Uterus (tissue), 4 donors: ENCODE results near the gene GRIN2A. TPM values are rescaled to one million over a fixed set of nuclear protein-coding genes. Genes with fewer than 3 reads are reported as not detected.

Experiments used
- DNase-seq, 2 donors: peaks; one replicate each; pipeline ENCODE4 v3.0.0-alpha.2; 2019 to 2020
- H3K27ac ChIP-seq, 2 donors: fragments of 200-600 bp; sonication (generic); 1 replicate in 1 of 2; 2 replicates in 1 of 2; pipeline ENCODE4 v1.5.1; 2016 to 2018
- H3K27me3 ChIP-seq, 2 donors: fragments of 200-600 bp; sonication (generic); one replicate each; pipeline ENCODE4 v1.5.1; 2018 to 2019; ENCODE audit warnings: control low read depth in 1 of 2
- H3K36me3 ChIP-seq, 2 donors: fragments of 200-600 bp; sonication (generic); one replicate each; pipeline ENCODE4 v1.5.1; 2019; ENCODE audit warnings: control low read depth in 1 of 2
- H3K4me1 ChIP-seq, 2 donors: fragments of 200-600 bp; sonication (generic); one replicate each; pipeline ENCODE4 v1.5.1; 2018 to 2019; ENCODE audit warnings: control low read depth in 1 of 2
- H3K4me3 ChIP-seq, 2 donors: fragments of 200-600 bp; sonication (generic); 1 replicate in 1 of 2; 2 replicates in 1 of 2; pipeline ENCODE4 v1.5.1; 2018 to 2019; ENCODE audit warnings: mild to moderate bottlenecking in 1 of 2
- H3K9me3 ChIP-seq, 2 donors: fragments of 200-600 bp; sonication (generic); one replicate each; pipeline ENCODE4 v1.5.1; 2019; ENCODE audit warnings: control low read depth in 1 of 2
- POLR2A ChIP-seq, 2 donors: fragments of 450-650 bp; IDR thresholded peaks; one replicate each; pipeline ENCODE4 v1.6.1; 2016; ENCODE audit warnings: antibody characterized with exemption in 2 of 2, mild to moderate bottlenecking in 1 of 2, moderate library complexity in 1 of 2
- intact Hi-C: fragments of 100-400 bp; cut with DNase I; formaldehyde crosslinking; loops from one replicate; pipeline ENCODE4 v1.15.1; 2023; ENCODE audit warnings: low total_unique reads
- total RNA-seq, 4 donors: library from RNA; depleted of rRNA in 3 of 4; stranded (reverse); fragments of >200 nt in 3 of 4; gene quantifications; one replicate each; pipeline versions ENCODE4 v1.1.0 to v1.2.4, GENCODE V29; 2014 to 2023
- TF ChIP-seq, protein P1 (sequence below), 4 experiments: fragments of 200-600 bp in 2 of 4; fragments of 450-650 bp in 2 of 4; sonication (generic) in 2 of 4; IDR thresholded peaks; one replicate each; pipeline ENCODE4 v1.5.1; 2016 to 2019; ENCODE audit warnings: antibody characterized with exemption in 4 of 4, mild to moderate bottlenecking in 2 of 4, moderate library complexity in 1 of 4
- donor health status: DM: yes; HTN: yes; CAD: no.

Gene GRIN2A
- total RNA-seq, 4 donors from 2014 or later: under 0.01 to 2.4 (median 0.56) TPM

DNA sequence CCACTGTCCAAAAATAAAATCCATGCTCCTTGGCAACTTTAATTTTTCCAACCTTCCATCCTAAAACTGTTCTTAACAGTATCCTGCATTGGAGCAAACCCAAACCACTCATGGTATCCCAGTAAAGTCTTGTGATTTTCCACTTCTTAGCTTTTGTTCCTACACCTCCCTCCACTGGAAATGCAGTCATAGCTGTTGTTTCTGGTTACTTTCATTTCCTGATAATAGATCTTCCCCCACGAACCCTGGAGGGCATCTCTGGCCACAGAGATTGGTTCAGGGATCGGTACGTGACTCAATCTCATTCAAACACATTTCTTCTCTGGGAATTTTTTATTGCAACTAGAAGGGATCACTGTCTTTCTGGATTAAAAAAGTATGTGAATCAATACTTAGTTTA is 276.0 kb downstream of the GRIN2A start:
- intact Hi-C loops: no loop called here
- Histone ChIP-seq H3K27me3 (no peaks in the 10 kb centered on the region), H3K27ac (no peak overlapping the region), H3K36me3 (no peaks in the 10 kb centered on the region), H3K4me3 (no peak overlapping the region), H3K4me1 (peaks cover 0 to 4% of the 10 kb centered on the region in 2 donors), H3K9me3 (no peaks in the 10 kb centered on the region)
- TF ChIP-seq POLR2A (IDR thresholded peaks at IDR 0.05): no peak
- TF ChIP-seq, protein P1, sequence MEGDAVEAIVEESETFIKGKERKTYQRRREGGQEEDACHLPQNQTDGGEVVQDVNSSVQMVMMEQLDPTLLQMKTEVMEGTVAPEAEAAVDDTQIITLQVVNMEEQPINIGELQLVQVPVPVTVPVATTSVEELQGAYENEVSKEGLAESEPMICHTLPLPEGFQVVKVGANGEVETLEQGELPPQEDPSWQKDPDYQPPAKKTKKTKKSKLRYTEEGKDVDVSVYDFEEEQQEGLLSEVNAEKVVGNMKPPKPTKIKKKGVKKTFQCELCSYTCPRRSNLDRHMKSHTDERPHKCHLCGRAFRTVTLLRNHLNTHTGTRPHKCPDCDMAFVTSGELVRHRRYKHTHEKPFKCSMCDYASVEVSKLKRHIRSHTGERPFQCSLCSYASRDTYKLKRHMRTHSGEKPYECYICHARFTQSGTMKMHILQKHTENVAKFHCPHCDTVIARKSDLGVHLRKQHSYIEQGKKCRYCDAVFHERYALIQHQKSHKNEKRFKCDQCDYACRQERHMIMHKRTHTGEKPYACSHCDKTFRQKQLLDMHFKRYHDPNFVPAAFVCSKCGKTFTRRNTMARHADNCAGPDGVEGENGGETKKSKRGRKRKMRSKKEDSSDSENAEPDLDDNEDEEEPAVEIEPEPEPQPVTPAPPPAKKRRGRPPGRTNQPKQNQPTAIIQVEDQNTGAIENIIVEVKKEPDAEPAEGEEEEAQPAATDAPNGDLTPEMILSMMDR (IDR thresholded peaks at IDR 0.05): no peak
- no peak for DNase-seq

DNA sequence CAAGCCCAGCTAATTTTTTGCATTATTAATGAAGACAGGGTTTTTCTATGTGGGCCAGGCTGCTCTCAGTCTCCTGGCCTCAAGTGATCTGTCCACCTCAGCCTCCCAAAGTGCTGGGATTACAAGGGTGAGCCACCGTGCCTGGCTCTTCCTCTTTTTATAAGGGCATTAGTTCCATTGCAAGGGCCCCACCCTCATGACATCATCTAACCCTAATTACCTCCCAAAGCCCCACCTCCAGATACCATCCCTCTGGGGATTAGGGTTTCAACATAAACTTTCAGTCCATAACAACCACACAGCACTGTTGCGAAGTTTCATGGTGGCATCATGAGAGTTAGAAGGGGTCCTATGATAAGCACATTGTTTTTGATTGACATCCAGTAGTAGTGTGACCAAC is 277.7 kb downstream of the GRIN2A start:
- intact Hi-C loops: no loop called here
- peaks cover 0 to 4% of the 10 kb centered on the region in 2 donors for H3K4me1 ChIP-seq
- TF ChIP-seq POLR2A (IDR thresholded peaks at IDR 0.05): no peak
- TF ChIP-seq, protein P1 (IDR thresholded peaks at IDR 0.05): no peak
- H3K36me3 ChIP-seq: no peaks in the 10 kb centered on the region
- H3K9me3 ChIP-seq: no peaks in the 10 kb centered on the region
- H3K27ac ChIP-seq: no peak overlapping the region
- no peak overlapping the region for H3K4me3 ChIP-seq
- no peak for DNase-seq
- H3K27me3 ChIP-seq: no peaks in the 10 kb centered on the region

DNA sequence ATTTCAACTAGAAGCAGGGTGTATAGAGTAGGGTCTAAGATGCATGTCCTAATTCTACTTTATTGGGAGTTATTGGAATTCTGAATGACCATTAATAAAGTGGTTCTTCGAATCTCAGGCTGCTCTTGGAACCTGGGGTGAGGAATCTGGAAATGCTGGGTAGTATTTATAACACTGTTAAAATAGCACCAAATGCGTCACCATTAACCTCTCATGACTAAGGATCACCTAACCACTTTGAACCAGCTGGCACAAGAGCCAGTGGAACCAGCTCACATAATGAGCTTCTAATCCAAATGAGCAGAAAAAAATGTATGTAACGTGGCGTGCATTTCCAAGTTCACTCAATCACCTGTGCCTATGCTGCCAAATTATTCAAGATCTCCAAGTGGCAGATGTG is 281.7 kb downstream of the GRIN2A start:
- no peaks in the 10 kb centered on the region for H3K27me3 ChIP-seq
- H3K9me3 ChIP-seq: no peaks in the 10 kb centered on the region
- no peaks in the 10 kb centered on the region for H3K4me1 ChIP-seq
- no peak overlapping the region for H3K4me3 ChIP-seq
- TF ChIP-seq, protein P1 (IDR thresholded peaks at IDR 0.05): no peak
- no peak for TF ChIP-seq POLR2A (IDR thresholded peaks at IDR 0.05)
- no peak for DNase-seq
- intact Hi-C loops: no loop called here
- H3K27ac ChIP-seq: no peak overlapping the region
- H3K36me3 ChIP-seq: no peaks in the 10 kb centered on the region

DNA sequence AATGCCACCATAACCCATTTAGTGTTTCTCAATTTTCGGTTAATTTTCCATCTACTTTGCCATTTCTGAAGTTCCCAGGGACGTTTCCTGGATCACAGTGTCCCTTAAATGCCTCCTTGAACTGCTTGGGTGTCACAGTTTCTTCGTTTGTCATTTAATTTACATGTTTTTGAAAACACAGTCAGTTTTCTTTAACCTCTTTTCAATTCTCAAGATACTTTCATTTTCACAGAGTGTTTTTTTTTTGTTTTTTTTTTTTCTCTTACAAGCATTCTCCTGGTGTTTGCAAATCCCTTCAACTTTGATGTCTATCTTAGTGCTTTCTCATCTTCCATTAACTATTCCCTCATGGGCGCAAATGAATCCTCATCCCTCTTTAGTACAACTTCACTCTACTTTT is 283.7 kb downstream of the GRIN2A start:
- no peaks in the 10 kb centered on the region for H3K4me1 ChIP-seq
- no peak for DNase-seq
- intact Hi-C loops: no loop called here
- H3K9me3 ChIP-seq: no peaks in the 10 kb centered on the region
- no peaks in the 10 kb centered on the region for H3K27me3 ChIP-seq
- H3K36me3 ChIP-seq: no peaks in the 10 kb centered on the region
- H3K27ac ChIP-seq: no peak overlapping the region
- TF ChIP-seq POLR2A (IDR thresholded peaks at IDR 0.05): no peak
- no peak overlapping the region for H3K4me3 ChIP-seq

DNA sequence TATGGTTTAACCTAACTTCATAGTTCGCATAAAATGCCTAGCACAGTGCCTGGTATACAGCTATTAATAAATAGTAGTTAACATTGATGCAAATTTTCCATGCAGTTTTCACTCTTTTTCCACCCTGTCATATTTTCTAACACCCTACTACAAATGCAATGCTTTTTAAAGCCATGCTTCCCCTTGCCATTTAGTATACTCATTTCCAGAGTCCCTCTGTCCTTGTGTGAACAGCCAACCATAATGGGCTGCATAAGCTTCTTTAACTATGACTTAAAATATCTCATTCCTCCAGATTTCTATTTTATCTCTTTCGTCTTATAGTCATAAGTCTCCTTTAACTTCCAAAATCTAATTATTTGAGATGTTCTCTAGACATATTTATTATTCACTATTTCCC is 284.1 kb downstream of the GRIN2A start:
- TF ChIP-seq POLR2A (IDR thresholded peaks at IDR 0.05): no peak
- TF ChIP-seq, protein P1 (IDR thresholded peaks at IDR 0.05): no peak
- intact Hi-C loops: no loop called here
- no peak overlapping the region for H3K4me3 ChIP-seq
- H3K36me3 ChIP-seq: no peaks in the 10 kb centered on the region
- H3K27ac ChIP-seq: no peak overlapping the region
- H3K27me3 ChIP-seq: no peaks in the 10 kb centered on the region
- no peaks in the 10 kb centered on the region for H3K4me1 ChIP-seq
- no peaks in the 10 kb centered on the region for H3K9me3 ChIP-seq
- no peak for DNase-seq

DNA sequence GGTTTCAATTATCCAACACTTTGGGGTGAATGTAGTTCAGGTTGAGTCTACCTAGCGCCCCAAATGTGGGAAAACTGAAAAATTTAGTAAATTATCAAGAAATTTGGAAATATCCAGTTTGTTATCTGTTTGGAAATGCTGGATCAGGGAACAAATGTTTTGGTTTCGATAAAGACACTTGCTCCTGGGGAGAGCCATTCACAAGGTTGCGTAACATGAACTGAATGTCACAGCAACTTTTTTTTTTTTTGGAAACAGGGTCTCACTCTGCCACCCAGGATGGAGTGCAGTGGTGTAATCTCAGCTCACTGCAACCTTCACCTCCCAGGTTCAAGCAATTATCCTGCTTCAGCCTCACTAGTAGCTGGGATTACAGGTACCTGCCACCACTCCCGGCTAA is 286.4 kb downstream of the GRIN2A start:
- TF ChIP-seq POLR2A (IDR thresholded peaks at IDR 0.05): no peak
- TF ChIP-seq, protein P1 (IDR thresholded peaks at IDR 0.05): no peak
- no peaks in the 10 kb centered on the region for H3K4me1 ChIP-seq

More for the DNA sequence above, 286.4 kb downstream of the GRIN2A start:
- no peaks in the 10 kb centered on the region for H3K9me3 ChIP-seq
- H3K36me3 ChIP-seq: no peaks in the 10 kb centered on the region
- H3K27me3 ChIP-seq: no peaks in the 10 kb centered on the region
- H3K4me3 ChIP-seq: no peak overlapping the region
- intact Hi-C loops: no loop called here
- DNase-seq: no peak
- no peak overlapping the region for H3K27ac ChIP-seq
